ENCODE data around the gene DHRS4.
"Not testable (repeated sequence)": the region's sequence is repeated elsewhere in the genome, so short reads cannot be mapped to it uniquely, and the experiment has no call there.

The DHRS4 gene

DNA sequence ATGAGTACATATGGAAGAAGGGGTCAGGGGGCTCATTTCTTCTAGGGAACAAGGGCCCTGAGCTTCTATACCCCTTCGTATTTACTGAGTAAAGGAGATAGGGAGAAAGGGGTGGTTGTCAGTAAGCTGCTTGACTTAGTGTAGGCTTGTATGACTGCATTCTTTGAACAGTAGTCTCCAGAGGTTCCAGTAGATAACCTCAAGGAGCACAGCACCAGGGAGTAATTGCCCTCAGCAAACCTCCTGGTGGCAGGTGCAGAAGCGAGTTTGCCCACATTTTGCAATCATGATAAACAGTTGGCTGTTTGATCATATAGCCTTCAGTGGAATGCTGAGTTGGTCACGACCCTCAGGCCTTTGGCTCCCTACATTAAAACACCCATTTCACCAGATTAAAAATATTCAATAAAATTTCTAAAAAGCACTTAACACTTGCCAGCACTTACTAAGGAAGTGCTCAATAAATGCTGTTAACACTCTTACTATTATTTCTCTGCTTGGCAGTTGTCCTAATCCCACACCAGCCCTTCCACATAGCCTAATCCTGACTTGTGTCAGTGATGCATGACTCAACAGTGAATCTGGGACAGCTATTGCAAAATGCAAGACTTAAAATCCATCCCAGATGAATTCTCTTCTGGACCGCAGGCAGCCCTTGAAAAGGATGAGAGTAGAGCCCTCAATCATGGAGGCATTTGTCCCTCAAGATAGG, 31.5 kb downstream of the DHRS4 start:
- DNase-seq (ENCODE audit: low spot score): peak; percentile 52

DNA sequence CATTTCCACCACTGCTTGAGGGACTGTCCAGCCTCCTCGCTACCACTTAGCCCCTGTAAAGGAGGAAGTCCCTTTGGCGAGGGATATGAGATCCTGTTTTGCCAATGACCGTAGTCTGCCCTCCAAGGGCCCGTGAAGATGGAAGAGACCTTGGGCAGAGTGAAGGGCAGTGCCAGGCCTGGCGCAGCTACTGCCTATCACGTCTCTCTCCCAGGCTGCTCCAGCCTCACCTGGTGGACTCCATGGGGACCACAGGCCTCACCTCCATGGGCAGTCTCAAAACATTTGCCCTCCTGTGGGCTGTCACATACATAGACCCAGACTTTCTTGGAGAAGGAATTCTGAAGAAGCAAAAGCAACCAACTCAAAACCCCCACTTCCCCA, 34.6 kb downstream of the DHRS4 start:
- DNase-seq (ENCODE audit: low spot score): not testable (repeated sequence)

DNA sequence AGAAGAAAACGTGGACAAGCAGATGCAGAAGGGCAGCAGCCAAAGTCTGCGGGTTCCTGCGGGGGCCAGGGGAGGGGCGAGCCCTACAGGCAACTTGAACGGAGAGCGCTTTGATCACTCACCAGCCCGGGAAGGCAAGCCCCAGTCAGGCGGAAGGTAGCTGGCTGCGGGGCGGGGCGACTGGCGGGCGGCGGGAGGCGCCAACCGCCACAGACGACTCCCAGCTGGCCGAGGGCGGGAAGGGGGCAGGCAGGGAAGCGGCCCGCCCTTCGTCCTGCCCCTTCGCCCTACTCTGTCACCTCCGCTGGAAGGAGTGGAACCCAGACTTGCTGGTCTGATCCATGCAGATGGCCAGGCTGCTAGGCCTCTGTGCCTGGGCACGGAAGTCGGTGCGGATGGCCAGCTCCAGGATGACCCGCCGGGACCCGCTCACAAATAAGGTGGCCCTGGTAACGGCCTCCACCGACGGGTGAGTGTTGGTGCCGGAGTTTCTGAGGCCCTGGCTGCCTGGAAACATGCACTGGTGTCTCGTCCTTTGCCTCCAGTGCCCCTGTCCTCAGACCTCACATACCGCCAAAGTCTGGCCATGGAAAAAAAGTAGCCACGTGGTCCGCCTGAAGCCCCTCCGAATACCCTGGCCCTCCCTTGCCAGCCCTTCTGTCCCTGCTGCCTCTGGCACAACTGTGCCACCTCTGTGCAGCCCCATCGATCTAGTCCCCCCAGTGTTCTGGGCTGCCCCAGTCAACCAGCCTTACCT, 35.2 kb downstream of the DHRS4 start, which contains the start of gene DHRS4L2:
Gene DHRS4L2 (plus strand): TSS at position 323 of the 757 bp plus-strand sequence. CDS start 19 bp downstream, at position 342.
- peak; percentile 54 for DNase-seq (ENCODE audit: low spot score)

DNA sequence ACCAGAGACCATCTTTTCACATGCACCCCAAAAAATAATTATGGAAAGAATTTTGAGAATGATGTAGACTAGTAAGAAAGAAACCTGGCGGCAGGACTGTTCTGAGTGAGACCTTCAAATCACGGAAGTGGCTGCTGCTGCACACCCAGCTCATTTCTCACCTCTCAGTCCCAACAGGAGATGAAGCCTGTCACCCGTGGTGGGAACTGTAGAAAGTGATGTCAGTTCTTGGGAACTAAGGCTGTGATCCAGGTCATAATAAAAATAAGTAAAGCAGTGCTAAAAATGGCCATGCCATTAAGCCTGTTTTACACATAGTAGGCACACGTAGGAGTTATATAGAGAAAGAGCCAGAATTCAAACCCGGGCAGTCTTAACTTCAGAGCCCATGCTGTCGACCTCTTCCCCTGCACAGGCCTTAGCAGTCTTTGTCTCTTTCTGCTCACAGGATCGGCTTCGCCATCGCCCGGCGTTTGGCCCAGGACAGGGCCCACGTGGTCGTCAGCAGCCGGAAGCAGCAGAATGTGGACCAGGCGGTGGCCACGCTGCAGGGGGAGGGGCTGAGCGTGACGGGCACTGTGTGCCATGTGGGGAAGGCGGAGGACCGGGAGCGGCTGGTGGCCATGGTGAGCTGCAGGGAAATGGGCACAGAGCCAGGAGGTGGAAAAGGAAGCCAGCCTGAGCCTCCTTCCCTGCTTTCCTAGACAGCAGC, 36.3 kb downstream of the DHRS4 start:
- not testable (repeated sequence) for DNase-seq (ENCODE audit: low spot score)

DNA sequence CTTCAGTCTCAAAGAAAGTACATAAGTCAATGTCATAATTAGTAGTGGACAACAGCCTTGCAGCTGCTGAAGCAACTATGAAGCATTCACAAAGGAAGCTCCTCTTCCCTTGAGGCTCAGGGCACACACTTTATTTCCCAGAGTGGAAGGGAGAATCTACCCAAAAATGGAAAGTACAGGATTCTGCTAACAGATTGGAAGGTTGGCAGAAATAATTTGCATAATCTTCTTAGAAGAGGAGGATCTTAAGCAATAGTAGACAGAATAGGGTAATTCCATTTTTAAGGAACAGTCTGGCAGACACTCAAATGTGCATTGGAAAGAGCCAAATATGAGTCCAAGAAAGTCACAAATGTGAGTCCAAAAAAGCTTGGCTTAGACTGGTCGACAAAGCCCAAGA, 37.4 kb downstream of the DHRS4 start:
- not testable (repeated sequence) for DNase-seq (ENCODE audit: low spot score)

DNA sequence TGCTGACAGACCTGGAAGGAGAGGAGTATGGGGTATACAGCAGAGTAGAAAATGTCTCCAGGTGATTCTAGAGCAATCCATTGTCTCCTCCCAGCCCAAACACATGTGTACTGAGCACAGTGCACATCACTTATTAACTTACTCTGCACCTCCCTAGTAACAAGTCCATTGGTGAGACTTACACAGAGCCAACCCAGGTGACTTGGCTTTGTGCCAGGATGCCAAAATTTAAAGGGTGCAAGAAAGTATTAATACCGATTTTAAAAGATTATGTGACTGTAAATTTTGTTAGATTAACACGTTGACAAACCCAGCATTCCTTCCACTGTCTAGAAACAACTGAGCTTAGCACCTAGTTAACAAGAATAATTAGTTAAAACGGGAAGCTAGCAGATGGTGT, 39.5 kb downstream of the DHRS4 start:
- DNase-seq (ENCODE audit: low spot score): not testable (repeated sequence)

DNA sequence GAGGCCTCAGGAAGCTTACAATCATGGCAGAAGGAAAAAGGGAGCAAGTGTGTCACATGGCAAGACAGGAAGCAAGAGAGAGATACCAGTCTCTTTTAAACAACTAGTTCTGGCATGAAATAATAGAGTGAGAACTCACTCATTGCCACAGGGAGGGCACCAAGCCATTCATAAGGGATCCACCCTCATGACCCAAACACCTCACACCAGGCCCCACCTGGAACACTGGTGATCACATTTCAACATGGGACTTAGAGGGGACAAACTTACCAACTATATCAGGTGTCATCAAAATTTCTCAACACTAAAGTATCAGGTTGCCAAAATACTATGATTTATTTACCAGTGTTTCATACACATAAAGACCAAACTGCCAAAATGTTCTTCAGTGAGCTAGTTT, 42.4 kb downstream of the DHRS4 start:
- DNase-seq (ENCODE audit: low spot score): not testable (repeated sequence)

DNA sequence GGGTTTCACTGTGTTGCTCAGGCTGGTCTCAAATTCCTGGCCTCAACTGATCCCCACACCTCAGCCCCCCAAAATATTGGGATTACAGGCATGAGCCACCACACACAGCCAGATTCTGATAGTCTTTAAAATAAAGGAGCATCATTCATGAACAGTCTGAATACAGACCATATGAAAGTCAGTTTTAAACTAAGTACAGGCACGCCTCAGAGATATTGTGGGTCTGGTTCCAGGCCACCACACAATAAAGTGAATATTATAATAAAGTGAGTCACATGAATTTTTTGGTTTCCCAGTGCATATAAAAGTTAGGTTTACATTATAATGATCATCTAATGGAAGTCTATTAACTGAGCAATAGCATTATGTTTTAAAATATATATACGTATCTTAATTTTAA, 43.3 kb downstream of the DHRS4 start:
- DNase-seq (ENCODE audit: low spot score): not testable (repeated sequence)

DNA sequence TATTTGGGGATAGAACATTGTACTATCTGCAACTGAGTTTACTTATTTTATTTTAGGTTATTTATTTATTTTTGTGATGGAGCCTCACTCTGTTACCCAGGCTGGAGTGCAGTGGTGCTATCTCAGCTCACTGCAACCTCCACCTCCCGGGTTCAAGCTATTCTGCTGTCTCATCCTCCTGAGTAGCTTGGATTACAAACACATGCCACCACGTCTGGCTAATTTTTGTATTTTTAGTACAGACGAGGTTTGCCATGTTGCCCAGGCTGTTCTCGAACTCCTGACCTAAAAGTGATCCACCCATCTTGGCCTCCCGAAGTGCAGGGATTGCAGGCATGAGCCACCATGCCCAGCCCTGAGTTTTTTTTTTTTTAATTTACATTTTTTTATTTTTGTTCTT, 46.1 kb downstream of the DHRS4 start:
- not testable (repeated sequence) for DNase-seq (ENCODE audit: low spot score)

DNA sequence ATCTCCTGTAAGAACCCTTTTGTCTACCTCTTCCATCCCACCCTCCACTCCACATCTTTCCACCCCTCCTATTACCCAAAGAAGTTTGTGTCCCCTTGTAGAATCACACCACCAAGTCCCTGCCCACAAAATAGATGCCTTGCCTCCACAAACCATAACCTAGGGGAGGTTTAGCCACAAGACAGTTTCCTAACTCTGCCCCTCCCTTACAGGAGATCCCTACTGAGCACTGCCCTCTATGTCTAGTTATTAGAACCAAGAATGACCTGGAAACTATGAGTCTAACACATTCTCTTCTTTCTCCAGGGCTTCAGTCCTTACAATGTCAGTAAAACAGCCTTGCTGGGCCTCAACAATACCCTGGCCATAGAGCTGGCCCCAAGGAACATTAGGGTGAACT, 47.5 kb downstream of the DHRS4 start:
- not testable (repeated sequence) for DNase-seq (ENCODE audit: low spot score)

DNA sequence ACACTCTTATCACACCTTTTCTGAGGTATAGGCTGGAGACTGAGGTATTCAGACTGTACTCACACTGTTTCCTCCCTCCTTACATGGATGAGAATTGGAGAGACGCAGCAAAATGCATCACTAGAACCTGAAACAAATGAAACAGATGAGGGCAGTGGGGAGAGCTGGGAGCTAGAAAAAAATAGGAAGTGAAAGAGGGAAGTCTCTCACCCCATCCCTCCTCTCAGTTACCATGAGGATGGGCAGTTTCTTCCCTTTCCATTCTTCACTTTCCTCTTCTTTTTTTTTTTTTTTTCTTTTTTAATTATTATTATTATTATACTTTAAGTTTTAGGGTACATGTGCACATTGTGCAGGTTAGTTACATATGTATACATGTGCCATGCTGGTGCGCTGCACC, 48.1 kb downstream of the DHRS4 start:
- DNase-seq (ENCODE audit: low spot score): not testable (repeated sequence)

DNA sequence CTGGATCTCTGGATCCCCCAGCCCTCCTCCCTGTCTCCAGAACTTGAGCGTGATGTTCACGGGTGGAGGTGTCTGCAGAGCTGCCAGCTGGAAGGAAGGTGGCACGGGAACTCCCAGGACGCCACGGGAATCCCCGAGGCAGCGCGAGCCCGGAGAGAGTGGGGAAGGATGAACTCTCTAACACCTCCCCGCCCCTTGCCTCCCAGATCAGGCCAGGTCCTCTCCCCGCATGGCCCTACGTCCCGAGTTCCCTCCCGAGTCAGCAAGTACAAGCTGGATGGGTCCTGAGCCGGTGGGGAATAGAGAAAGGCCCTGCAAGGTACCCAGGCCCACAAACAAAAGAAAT, 52.9 kb downstream of the DHRS4 start:
- not testable (repeated sequence) for DNase-seq (ENCODE audit: low spot score)

DNA sequence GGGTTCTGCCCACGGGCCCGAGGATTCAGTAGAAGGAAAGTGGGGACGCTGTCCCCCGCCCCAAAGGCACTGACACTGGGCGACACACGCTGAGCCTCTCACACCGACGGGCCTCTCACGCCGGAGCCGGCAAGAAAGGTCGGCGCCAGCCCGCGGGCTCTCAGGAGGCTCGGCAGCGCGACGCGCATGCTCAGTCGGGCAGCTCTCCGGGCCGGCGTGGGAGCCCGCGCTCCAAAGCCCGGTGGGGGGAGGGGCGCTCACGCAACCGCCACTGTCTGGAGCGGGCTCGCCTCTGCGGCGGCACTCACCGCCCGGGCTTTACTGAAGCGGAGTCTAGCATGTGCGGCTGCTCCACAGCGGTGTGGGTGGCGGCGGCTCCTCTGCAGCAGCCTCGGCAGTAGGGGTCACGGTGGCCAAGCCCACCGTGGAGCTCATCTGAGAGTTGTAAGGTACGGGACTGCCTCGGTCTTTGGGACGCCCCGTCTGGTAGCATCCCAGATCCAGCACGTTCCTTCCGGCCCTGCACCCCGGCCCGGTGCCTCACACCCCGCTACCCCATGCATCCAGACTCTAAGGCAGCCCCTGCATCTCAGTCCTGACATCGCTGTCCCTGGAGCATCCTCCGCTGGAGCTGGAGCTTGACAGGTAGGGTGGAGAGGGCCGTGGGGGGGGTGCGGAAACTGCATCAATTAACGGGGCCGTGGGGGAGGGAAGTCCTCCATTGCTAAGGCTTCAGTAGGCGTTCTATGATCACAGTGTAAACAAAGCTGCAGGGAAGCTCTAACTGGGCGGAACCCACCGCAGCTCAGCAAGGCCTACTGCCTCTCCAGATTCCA, 53.5 kb downstream of the DHRS4 start:
- DNase-seq (ENCODE audit: low spot score): not testable (repeated sequence)

DNA sequence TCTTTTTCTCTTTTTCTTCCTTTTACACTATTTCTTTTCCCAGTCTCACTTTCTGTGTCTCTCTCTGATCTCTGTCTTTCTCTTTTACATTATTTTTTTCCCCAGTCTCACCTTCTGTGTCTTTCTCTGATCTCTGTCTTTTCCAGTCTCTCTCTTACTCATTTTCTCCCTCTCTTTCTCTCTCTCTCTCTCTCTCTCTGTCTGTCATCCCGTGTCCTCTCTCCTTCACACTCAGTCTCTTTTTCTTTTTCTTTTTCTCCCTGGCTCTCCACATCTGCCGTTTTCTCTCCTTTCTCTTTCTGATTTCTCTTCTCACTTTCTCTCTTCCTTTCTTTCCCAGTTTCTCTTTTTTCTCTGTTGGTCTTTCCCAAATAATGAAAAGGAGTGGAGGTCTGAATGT, 57.5 kb downstream of the DHRS4 start:
- no peak for DNase-seq (ENCODE audit: low spot score)

DNA sequence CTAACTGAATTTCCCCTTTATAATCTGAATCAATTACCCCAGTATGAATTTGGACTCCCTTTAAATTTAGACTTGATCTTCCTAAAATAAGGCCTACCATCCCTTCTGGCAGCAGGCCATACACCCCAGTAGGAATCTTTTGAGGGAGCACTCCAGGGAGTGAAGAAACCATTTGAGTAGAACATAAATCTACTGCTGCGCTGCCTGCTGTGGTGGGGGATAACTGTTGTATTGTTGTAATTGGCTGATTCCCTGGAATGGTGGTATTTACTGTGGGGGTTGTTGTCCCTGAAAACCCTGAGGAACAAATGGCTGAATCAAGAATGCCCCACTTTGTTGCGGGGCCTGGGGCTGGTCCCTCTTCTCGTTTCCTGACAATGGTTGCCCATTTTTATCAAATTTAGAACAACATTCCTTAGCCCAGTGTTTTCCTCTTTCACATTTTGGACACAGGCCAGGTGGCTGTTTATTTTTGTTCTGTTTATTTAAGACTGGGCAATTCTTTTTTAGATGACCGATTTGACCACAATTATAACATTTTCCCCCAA, 59.2 kb downstream of the DHRS4 start:
- not testable (repeated sequence) for DNase-seq (ENCODE audit: low spot score)

DNA sequence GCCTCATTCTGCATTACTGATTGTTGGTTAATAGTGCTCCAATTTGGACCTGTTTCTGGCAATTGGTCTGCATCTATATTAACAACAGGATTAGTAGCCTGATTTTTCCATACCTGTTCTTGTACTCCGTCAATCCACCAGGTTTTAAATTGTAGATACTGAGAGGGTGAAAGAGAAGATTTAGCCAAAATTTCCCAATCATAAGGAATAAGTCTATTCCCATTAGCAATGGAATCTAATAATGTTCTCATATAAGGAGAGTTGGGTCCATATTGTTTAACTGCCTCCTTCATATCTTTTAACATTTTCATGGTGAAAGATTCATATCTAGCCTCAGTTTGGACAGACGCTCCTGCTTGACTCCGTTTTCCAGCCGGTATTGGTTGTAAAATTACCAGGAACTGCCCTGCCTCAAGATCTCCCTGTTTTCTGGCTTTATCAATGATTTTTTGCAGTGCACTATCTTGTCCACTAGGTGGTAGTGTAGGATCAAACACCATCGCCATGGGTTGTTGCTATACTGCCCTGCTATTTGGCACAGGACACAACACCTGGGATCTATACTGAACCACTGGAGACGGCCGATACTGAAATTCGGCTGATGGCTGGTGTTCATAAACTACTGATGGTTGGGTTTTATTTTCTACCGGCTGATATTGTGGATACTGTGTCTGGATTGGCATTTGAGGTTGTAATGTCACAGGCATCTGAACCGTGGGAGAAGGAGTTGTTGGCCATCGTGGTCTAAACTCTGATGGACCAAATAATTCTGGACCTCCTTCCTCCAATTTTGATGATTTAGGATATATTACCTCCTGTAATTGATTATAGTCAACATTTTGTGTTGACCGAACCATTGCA, 60.3 kb downstream of the DHRS4 start:
- peak; percentile 60 for DNase-seq (ENCODE audit: low spot score)

DNA sequence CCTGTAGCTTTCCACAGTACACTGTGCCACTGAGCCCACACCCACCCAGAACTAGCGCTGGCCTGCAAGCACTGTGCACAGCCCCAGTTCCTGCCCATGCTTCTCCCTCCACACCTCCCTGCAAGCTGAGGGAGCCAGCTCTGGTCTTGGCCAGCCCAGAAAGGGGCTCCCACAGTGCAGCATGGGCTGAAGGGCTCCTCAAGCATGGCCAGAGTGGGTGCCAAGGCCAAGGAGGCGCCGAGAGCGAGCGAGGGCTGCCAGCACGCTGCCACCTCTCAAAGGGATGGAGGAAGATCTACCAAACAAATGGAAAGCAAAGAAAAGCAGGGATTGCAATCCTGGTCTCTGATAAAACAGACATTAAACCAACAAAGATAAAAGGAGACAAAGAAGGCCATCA, 62.2 kb downstream of the DHRS4 start:
- not testable (repeated sequence) for DNase-seq (ENCODE audit: low spot score)
